Measurements from ENCODE around the gene USP32.

Gene USP32

GRCh38 chr17:60134396-60135150 is 257.4 kb downstream of the USP32 start:
- no peak for DNase-seq (ENCODE audit: low read depth in 2 of 2)

- DNase-seq (ENCODE audit: low read depth in 2 of 2) = no peak
Measured at GRCh38 chr17:60130466-60130865, 261.5 kb downstream of the USP32 start.

- no peak for DNase-seq (ENCODE audit: low read depth in 2 of 2)
Measured at GRCh38 chr17:60129164-60129563, 262.8 kb downstream of the USP32 start.

All from fibroblast of skin of left biceps (primary cell).